CD4-positive, alpha-beta T cell treated with Interleukin-6 at 100 ng/mL for 8 hours (primary cell): ENCODE measurements around the gene NHLRC4.

Source experiments
- DNase-seq: peaks from one replicate; pipeline ENCODE4 v3.0.0-alpha.2; 2020; ENCODE audit warnings: mixed read lengths, low spot score

NHLRC4 gene

DNA sequence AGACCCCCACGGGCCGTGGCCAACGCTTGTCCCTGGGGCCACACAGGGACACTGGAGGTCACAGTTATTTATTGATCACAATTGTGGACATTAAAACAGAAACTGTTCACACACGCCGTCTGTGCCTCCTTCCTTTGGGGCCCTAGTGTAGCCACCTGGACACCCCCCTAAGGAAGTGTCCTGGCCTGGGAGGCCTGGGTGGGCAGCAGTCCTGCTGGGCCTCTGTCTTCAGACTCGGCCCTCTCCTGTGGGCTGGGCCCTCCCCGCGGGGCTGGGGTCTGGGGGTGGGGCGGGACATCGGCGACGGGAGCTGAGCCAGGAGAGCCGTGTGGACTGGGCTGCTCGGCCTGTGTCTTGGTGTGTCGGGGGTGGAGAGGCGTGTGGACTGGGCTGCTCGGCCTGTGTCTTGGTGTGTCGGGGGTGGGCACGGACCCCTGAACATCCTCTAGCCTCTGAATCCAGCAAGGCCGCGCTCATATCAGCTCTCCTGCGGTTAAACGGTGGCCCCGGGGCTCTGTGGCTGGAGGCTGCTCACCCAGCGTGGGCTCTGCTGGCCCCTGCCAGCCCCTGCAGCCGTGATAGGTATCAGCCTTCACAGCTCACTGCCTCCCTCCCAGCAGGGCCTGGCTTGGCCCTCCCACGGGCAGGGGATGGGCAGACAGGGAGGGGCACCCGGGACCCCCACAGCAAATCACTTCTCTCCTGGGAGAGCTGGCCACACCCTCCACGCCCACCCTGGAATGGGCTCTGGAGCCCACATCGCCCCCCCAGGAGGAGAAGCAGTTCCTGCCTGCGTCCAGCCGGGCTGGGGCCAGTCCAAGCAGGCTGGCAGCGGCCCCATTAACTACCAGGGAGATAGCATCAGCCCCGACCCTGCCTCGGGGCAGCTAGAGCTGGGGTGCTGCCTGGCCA is 1.1 kb upstream of the NHLRC4 start:
- no peak for DNase-seq

DNA sequence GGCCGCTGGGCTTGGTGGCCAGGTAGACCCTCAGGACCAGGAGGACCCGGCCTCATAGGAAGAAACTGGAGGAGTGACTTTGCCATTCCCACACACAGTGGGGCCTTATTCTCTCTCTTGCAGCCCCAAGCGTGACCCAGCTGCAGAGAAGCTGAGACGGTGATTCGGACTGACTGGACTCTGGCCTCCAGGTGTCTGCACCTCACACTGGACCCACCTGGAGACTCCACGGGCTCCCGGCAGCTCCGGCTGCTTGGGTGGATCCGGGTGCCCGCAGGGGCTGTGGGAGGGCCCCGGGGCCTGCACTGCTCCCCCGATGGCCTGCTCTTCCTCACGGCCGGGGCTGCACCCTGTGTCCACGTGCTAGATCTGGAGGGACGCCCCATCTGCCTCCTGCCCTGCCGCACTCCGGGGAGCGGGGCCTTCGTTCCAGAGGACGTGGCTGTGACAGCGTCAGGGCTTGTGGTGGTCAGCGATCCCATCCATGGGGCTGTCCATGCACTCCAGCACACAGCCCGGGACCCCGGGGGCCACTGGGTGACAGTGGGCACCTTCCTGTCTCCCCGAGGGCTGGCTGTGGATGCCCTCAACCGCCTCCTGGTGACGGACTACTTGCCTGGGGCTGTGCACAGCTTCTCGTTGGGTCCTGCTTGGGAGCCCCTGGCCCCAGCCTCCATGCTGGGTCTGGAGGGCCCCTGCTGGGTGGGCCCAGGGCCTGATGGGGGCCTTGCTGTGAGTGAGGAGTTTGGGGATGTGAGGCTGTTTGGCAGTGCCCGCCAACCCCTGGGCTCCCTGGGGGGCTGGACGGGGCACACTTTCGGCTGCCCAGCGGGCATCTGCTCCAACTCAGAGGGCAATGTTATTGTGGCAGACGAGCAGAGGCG is 810 bp downstream of the NHLRC4 start:
- DNase-seq: no peak

DNA sequence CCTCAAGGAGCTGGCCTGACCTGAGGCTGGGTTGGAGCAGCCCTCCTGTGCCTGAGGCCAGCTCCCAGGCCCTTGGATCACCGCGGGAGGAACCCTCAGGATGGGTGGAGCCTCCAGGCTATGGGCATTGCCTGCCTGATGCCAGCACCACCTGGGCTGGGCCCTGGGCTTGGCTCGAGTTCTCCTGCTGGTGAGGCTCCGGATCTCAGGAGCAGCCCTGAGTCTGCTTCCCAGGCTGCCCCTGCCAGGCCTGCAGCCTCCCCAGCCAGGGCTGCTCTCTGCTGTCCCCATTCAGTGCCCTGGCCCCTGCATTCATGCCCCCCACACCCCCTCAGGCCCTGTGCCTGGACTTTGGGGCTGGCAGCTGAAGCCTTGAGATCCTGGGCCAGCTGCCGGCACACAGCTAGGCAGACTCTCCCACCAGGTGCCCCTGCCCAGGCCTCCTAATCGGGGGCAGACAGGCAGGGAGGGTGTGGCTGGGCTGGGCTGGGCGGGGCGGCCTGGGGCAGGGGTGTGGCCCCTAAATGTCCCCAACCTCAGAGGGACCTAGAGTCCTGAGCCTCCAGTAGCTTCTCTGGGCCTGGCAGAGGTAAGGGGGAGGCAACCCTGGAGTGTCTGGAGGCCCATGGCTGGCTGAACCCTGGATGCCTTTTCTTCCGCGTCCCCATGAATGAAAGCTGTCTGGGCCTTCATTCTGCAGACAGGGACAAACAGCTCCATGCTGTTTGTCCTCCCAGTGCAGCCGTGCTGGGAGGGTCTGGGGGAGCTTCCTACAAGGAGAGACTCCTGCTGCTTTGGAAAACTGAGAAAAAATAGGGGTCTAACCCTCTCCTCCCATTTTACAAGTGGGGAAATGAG is 1.8 kb downstream of the NHLRC4 start:
- DNase-seq: no peak

- peak; percentile 55 for DNase-seq
Observed at GRCh38 chr16:569445-570254, 2.8 kb downstream of the NHLRC4 start, which contains the start of gene PIGQ. Gene PIGQ, plus strand, starts transcription at chr16:569968. Its CDS starts 4,107 bp downstream, at chr16:574075.

DNA sequence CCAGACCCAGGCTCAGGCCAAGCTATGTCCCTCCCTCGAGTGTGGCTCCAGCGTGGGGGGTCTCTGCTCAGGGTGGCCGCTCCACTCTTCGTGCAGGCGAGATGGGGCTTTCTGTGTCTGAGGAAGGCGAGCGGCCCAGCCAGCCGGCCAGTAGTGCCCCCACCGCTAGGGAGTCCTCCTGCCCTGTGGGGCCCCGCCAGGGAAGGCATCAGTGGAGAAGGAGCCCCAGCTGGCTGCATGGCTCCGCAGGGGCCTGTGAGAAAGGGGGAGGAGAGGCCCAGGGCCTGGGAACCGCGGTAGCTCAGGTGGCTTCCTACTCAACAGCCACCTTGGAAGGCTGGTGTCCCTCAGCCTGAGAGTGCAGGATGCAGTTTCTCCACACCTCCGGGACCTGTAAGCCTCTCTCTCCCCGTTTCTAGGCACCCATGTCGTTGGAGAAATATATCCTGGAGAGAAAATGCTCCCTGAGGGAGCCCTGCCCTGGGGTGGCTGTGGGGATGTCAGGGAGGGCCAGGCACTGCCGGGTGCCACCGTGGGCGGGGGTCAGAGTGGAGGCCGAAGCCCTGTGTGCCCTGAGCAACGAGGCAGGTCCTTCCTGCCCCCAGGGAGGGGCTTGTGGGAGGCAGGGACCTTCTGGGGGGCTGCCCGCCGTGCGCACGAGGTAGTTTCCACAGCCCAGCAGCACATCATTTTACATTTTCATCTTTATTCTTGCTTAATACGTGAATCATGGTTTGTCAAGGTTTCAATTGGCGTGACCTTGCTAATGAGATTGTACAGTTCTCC is 6.3 kb downstream of the NHLRC4 start:
- no peak for DNase-seq

DNA sequence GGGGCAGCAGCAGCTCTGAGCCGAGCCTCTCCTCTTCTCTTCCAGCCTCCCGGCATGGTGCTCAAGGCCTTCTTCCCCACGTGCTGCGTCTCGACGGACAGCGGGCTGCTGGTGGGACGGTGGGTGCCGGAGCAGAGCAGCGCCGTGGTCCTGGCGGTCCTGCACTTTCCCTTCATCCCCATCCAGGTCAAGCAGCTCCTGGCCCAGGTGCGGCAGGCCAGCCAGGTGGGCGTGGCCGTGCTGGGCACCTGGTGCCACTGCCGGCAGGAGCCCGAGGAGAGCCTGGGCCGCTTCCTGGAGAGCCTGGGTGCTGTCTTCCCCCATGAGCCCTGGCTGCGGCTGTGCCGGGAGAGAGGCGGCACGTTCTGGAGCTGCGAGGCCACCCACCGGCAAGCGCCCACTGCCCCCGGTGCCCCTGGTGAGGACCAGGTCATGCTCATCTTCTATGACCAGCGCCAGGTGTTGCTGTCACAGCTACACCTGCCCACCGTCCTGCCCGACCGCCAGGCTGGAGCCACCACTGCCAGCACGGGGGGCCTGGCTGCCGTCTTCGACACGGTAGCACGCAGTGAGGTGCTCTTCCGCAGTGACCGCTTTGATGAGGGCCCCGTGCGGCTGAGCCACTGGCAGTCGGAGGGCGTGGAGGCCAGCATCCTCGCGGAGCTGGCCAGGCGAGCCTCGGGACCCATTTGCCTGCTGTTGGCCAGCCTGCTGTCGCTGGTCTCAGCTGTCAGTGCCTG is 7.4 kb downstream of the NHLRC4 start:
- DNase-seq: no peak

DNA sequence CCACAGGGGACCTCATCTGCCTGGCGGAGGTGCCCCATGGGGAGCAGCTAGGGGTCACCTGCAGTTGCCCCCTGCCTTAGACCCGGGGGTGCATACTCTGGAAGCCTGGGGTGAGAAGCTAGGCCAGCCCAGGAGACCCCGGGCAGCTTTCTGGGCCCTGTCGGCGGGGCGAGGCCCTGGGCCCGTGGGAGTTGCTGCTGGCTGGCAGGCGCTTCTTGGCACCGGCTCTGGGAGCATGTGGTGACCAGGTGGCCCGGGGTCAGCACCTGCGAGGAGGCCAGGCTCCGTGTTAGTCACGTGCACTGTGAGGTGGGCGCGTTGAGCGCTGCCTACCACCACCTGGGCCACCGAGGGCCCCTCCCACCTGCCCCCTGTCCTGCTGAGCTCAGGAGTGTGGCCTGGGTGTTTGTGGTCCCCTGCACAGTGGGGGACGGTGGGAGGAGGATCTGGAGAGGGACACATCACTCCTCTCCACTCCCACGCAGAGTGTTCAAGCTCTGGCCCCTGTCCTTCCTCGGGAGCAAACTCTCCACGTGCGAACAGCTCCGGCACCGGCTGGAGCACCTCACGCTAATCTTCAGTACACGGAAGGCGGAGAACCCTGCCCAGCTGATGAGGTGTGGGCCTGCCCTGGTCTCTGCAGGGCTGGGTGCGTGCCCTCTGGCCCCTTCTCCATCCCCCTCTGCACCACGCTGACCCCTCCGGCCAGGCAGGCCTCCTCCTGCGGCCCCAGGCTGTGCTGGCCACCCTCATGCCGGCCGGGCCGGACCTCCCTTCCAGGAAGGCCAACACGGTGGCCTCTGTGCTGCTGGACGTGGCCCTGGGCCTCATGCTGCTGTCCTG is 8.8 kb downstream of the NHLRC4 start:
- DNase-seq: no peak

DNA sequence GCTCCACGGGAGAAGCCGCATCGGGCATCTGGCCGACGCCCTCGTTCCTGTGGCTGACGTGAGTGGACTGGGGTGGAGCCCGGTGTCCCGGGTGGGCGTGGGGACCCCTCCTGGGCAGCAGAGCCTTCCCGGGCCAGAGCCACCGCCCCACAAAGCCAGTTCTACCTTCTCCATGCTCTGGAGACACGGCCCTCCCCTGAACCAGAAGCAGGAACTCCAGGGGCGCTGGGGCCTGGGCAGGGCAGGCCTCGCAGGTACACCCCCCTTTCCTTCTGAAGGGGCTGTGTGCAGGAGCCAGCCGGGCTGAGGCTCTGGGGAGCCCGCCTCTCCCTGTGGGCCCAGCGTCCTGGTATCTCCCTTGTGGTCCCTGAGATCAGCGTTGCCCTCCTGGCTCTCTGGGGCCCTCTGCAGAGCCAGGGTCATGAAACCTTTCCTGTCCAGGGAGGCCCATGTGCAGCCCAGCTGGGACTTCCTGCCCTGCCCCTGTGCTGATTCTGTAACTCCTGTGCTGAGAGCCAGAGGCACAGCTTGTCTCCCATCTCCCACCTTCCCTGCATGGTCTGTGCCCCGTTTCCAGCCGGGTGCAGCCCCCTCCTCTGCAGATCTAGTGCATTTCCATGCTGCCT is 9.5 kb downstream of the NHLRC4 start:
- no peak for DNase-seq

GRCh38 chr16:576823-577201 is 10.0 kb downstream of the NHLRC4 start:
- DNase-seq: no peak

DNA sequence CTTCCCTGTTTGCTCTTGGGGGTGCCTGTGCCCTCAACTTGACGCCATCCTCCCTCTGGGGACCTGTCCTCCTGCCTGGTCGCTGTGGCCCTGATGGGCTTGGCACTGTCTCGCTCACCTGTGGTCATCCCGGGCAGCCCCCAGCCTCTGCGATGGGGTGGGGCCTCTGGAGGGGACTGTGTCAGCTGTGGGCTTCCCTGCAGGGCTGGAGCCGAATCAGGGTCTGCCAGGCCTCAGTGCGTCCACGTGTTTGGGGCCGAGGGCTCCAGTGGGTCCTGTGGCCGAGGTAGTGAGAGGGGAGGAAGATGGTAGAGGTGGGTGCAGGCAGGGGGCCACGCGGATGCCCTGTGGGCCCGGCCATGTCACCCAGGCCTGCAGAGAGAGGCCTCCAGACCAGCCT is 11.0 kb downstream of the NHLRC4 start:
- DNase-seq: no peak

GRCh38 chr16:578232-578869 is 11.5 kb downstream of the NHLRC4 start:
- DNase-seq: no peak

DNA sequence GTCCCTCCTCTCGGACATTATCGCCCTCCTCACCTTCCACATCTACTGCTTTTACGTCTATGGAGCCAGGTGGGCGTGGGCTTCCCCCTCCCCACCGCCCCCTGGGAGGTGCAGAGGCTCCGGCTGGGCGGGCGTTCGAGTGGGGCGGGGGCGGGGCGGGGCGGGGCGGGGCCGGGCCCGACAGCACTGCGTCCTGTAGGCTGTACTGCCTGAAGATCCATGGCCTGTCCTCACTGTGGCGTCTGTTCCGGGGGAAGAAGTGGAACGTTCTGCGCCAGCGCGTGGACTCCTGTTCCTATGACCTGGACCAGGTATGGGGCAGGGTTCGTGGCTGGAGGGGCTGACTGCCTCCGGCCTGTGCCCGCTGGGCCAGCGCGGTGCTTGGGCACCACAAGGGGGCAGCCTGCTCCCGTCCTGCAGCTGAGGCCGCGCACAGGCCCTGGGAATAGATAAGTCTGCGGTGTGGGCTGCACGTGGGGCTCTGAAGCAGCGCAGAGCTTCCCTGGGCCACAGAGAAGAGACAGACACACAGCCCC is 12.1 kb downstream of the NHLRC4 start:
- DNase-seq: peak; percentile 57

DNA sequence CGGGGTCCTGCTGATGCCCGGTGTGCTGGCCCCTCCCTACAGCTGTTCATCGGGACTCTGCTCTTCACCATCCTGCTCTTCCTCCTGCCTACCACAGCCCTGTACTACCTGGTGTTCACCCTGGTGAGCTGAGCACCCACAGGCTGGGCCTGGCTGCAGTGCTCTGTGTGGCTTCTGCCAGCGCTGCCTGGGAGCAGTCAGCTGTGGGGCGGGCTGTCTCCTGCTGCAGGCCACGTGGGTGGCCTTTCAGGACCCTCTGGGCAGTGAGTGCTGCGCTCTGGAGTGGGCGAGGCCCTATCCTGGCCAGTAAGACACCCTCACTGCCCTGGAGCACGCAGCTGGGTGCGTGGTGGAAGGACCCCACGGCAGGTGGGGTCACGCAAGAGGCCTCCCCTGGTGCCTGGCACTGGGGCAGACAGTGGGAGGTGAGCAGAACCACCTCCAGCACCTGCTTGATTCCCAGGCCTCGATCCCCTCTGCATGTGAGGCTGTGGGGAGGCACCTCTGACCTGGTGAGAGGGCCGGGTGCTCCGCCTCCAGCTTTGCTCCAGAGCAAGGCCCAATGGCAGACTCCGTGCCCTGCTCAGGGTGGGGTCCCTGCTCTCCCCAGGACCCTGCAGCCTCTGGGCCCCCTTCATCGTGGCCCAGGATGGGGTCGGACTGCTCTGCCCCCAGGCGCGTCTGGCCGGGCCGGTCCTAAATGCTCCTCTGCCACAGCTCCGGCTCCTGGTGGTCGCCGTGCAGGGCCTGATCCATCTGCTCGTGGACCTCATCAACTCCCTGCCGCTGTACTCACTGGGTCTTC is 13.5 kb downstream of the NHLRC4 start:
- no peak for DNase-seq

GRCh38 chr16:580946-581498 is 14.2 kb downstream of the NHLRC4 start:
- no peak for DNase-seq

DNA sequence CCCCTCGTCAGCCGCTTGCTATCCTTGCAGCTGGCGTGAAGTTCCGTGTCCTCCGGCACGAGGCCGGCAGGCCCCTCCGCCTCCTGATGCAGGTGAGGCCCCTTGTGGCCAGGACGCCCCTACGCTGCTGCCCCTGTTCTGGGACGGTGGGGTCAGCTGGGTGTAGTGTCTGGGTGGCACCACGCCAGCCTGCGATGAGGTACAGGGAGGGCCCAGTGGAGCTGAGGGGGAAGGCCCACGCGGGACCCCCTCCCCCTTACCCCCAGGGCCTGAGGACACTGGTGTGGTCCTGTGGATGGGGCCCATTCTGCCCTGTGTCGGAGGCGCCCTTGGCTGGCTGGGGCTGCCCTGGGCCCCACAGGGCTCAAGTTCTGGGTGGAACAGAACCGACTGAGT is 15.4 kb downstream of the NHLRC4 start:
- DNase-seq: no peak
